A549 (cell line): ENCODE data around the gene IMPG2. TPM values are rescaled to one million over a fixed set of nuclear protein-coding genes. Genes with fewer than 3 reads are reported as not detected.

ENCODE experiments used
- ATAC-seq, 2 experiments: fragments of 200-7000 bp in 1 of 2; fragments of >200 bp in 1 of 2; cut with Nextera tagmentation in 1 of 2; cut with Tn5 transposase in 1 of 2; 3 replicates each; pipeline versions ENCODE4 v1.8.0 to v1.9.1; 2018 to 2020; ENCODE audit warnings: mild to moderate bottlenecking in 1 of 2, moderate library complexity in 1 of 2
- CTCF ChIA-PET: fragments of 300-600 bp; sonication (Branson Sonifier 250); formaldehyde crosslinking; extraction: SDS; loops from one replicate; lab custom pipeline; 2021; ENCODE audit warnings: antibody characterized with exemption, inconsistent platforms; lab: Yijun Ruan, JAX
- POLR2A ChIA-PET: fragments of 350-600 bp; formaldehyde crosslinking; extraction: SDS; loops from one replicate; lab custom pipeline; 2021; ENCODE audit warnings: antibody characterized with exemption, inconsistent platforms; lab: Yijun Ruan, JAX
- DNase-seq, 2 experiments: peaks; one replicate each; pipeline versions ENCODE4 v3.0.0 to v3.0.0-alpha.2; 2011 to 2016; ENCODE audit warnings: low read depth in 1 of 2, low spot score in 1 of 2
- FAIRE-seq: peaks from 2 replicates; lab custom pipeline; 2011; peaks lifted over from hg19 to GRCh38; lab: Jason Lieb, UNC
- H3K27ac ChIP-seq, 2 experiments: fragments of >200 bp; sonication (Bioruptor Twin); formaldehyde crosslinking; 3 replicates each; pipeline ENCODE4 v1.5.1; 2016 to 2017
- H3K4me1 ChIP-seq: fragments of >200 bp; sonication (Bioruptor Twin); formaldehyde crosslinking; 3 replicates; pipeline ENCODE4 v1.6.1; 2016
- H3K4me2 ChIP-seq: fragments of >200 bp; sonication (Bioruptor Twin); formaldehyde crosslinking; 3 replicates; pipeline ENCODE4 v1.6.1; 2016
- H3K4me3 ChIP-seq: fragments of >200 bp; sonication (Bioruptor Twin); formaldehyde crosslinking; 3 replicates; pipeline ENCODE4 v1.5.1; 2016
- H3K9me3 ChIP-seq: fragments of >200 bp; sonication (Bioruptor Twin); formaldehyde crosslinking; 3 replicates; pipeline ENCODE4 v1.6.1; 2016
- BCL3 ChIP-seq: fragments of >200 bp; sonication (Bioruptor Twin); formaldehyde crosslinking; IDR thresholded peaks from 3 replicates; pipeline ENCODE4 v1.6.1; 2016
- BHLHE40 ChIP-seq: IDR thresholded peaks from 2 replicates; pipeline ENCODE4 v1.6.1; 2012; ENCODE audit warnings: low read depth, low read length, inconsistent platforms
- CBX2 ChIP-seq: fragments of 200-600 bp; sonication (generic); IDR thresholded peaks from 2 replicates; pipeline ENCODE4 v1.6.1; 2016; ENCODE audit warnings: low read depth, mild to moderate bottlenecking, borderline replicate concordance
- CEBPB ChIP-seq, 2 experiments: fragments of >200 bp in 1 of 2; sonication (Bioruptor Twin) in 1 of 2; formaldehyde crosslinking in 1 of 2; IDR thresholded peaks; 2 replicates each; pipeline ENCODE4 v1.6.1; 2012 to 2016
- EHF ChIP-seq: fragments of 250-450 bp; sonication (Bioruptor Pico); IDR thresholded peaks from 2 replicates; pipeline ENCODE4 v1.5.0; 2020; ENCODE audit warnings: mild to moderate bottlenecking
- ELK1 ChIP-seq: fragments of 150-350 bp; IDR thresholded peaks from 2 replicates; pipeline ENCODE4 v1.6.1; 2014; ENCODE audit warnings: low read depth, mild to moderate bottlenecking, low read length
- FOSL2 ChIP-seq, 2 experiments: fragments of 450-650 bp in 1 of 2; fragments of >200 bp in 1 of 2; sonication (Bioruptor Twin) in 1 of 2; formaldehyde crosslinking; IDR thresholded peaks; 2 replicates each; pipeline versions ENCODE4 v1.5.0 to v1.6.1; 2016 to 2020; ENCODE audit warnings: mild to moderate bottlenecking in 1 of 2, moderate library complexity in 1 of 2
- FOXS1 ChIP-seq: fragments of 250-450 bp; sonication (Bioruptor Pico); IDR thresholded peaks from 2 replicates; pipeline ENCODE4 v1.5.0; 2020; ENCODE audit warnings: mild to moderate bottlenecking, moderate library complexity
- GATA3 ChIP-seq: IDR thresholded peaks from 2 replicates; pipeline ENCODE4 v1.6.1; 2012; ENCODE audit warnings: borderline replicate concordance
- HEYL ChIP-seq: fragments of 250-450 bp; sonication (Bioruptor Pico); IDR thresholded peaks from 2 replicates; pipeline ENCODE4 v1.8.0; 2021; ENCODE audit warnings: mild to moderate bottlenecking, moderate library complexity
- HOXB13 ChIP-seq: fragments of 250-450 bp; sonication (Bioruptor Pico); IDR thresholded peaks from 2 replicates; pipeline ENCODE4 v1.5.0; 2020; ENCODE audit warnings: low read depth, mild to moderate bottlenecking, moderate library complexity
- HOXB5 ChIP-seq: fragments of 250-450 bp; sonication (Bioruptor Pico); IDR thresholded peaks from 2 replicates; pipeline ENCODE4 v1.5.0; 2020; ENCODE audit warnings: mild to moderate bottlenecking, moderate library complexity
- JUNB ChIP-seq: fragments of >200 bp; sonication (Bioruptor Twin); formaldehyde crosslinking; IDR thresholded peaks from 2 replicates; pipeline ENCODE4 v1.6.1; 2016
- KDM1A ChIP-seq: fragments of 200-600 bp; sonication (generic); IDR thresholded peaks from 2 replicates; pipeline ENCODE4 v1.6.1; 2016; ENCODE audit warnings: low read depth, mild to moderate bottlenecking
- KDM5A ChIP-seq: fragments of 200-600 bp; sonication (generic); IDR thresholded peaks from 2 replicates; pipeline ENCODE4 v1.6.1; 2016; ENCODE audit warnings: antibody characterized with exemption, mild to moderate bottlenecking
- NFE2L2 ChIP-seq: fragments of 150-350 bp; conservative IDR thresholded peaks from 2 replicates; pipeline ENCODE4 v1.6.1; 2014; ENCODE audit warnings: low read length
- NR3C1 ChIP-seq: fragments of >200 bp; sonication (Bioruptor Twin); formaldehyde crosslinking; IDR thresholded peaks from 3 replicates; pipeline ENCODE4 v1.6.1; 2017
- PBX3 ChIP-seq: IDR thresholded peaks from 2 replicates; pipeline ENCODE4 v1.6.1; 2012
- POLR2A ChIP-seq: IDR thresholded peaks from 2 replicates; pipeline ENCODE4 v1.6.1; 2012; ENCODE audit warnings: mild to moderate bottlenecking, low read length
- POLR2AphosphoS2 ChIP-seq: conservative IDR thresholded peaks from 2 replicates; pipeline ENCODE4 v1.6.1; 2012; ENCODE audit warnings: low read length, improper control_type of control experiment, inconsistent platforms
- RARB ChIP-seq: fragments of 250-450 bp; sonication (Bioruptor Pico); IDR thresholded peaks from 2 replicates; pipeline ENCODE4 v1.8.0; 2021; ENCODE audit warnings: mild to moderate bottlenecking, moderate library complexity
- RCOR1 ChIP-seq: fragments of 150-350 bp; IDR thresholded peaks from 2 replicates; pipeline ENCODE4 v1.6.1; 2014; ENCODE audit warnings: antibody characterized with exemption, low read length, low read depth
- SMC3 ChIP-seq: fragments of >200 bp; sonication (Bioruptor Twin); formaldehyde crosslinking; IDR thresholded peaks from 3 replicates; pipeline ENCODE4 v1.6.1; 2018; ENCODE audit warnings: inconsistent platforms
- TFCP2L1 ChIP-seq: fragments of 250-450 bp; sonication (Bioruptor Pico); IDR thresholded peaks from 2 replicates; pipeline ENCODE4 v1.5.0; 2021; ENCODE audit warnings: mild to moderate bottlenecking
- TP53 ChIP-seq: fragments of 250-450 bp; sonication (Bioruptor Pico); IDR thresholded peaks from 2 replicates; pipeline ENCODE4 v1.5.0; 2021; ENCODE audit warnings: mild to moderate bottlenecking, moderate library complexity
- USF2 ChIP-seq: fragments of 450-650 bp; IDR thresholded peaks from 2 replicates; pipeline ENCODE4 v1.6.1; 2014; ENCODE audit warnings: antibody characterized with exemption
- WGBS: methylation state at CpG from one replicate; pipeline ENCODE4 v1.1.6; 2017; ENCODE audit errors: missing lambda C conversion rate; 5-methylcytosine and 5-hydroxymethylcytosine counted together
- polyA plus RNA-seq, 4 experiments: library from polyadenylated mRNA; depleted of rRNA in 3 of 4; stranded (reverse); fragments of >200 nt; fragmentation: RNase III in 1 of 4; extraction: RNeasy Plus Mini Kit Qiagen cat#74134 plus additional on column Dnase treatment in 1 of 4; gene quantifications; 2 replicates in 3 of 4; 3 replicates in 1 of 4; pipeline ENCODE4 v1.2.3, GENCODE V29; 2011 to 2017

Gene IMPG2
- polyA plus RNA-seq, 2 of the 4 experiments (the other 2 are of a cell fraction): 0.03 to 0.05 TPM

- TF ChIP-seq HOXB5 (CRISPR knock-in tag): no peak
- TF ChIP-seq NFE2L2: no peak
- TF ChIP-seq HEYL (CRISPR knock-in tag): no peak
- no peak for TF ChIP-seq ELK1
- TF ChIP-seq KDM1A: no peak
- TF ChIP-seq BHLHE40: no peak
- TF ChIP-seq POLR2A: no peak
- no peak for TF ChIP-seq FOXS1 (CRISPR knock-in tag)
- no peak for TF ChIP-seq CBX2
- TF ChIP-seq EHF (CRISPR knock-in tag): no peak
- no peak for TF ChIP-seq KDM5A
- TF ChIP-seq BCL3: no peak
- TF ChIP-seq POLR2AphosphoS2: no peak
- no peak for DNase-seq
- WGBS: 55% methylated on average over 3 of the region's 3 CpGs
- ATAC-seq: no peak
- no peak overlapping the region for H3K27ac ChIP-seq
- H3K4me2 ChIP-seq: no peak overlapping the region
- POLR2A ChIA-PET: no interaction called here
- no peaks in the 10 kb centered on the region for H3K4me1 ChIP-seq
- peaks cover 11% of the 10 kb centered on the region; the same call in 1 of the 3 replicates for H3K9me3 ChIP-seq
- CTCF ChIA-PET: no interaction called here
- H3K4me3 ChIP-seq: no peak overlapping the region
- FAIRE-seq: no peak
These were observed 102.7 kb downstream of the IMPG2 start for GRCh38 chr3:101217472-101218245.

- 61% methylated on average over 3 of the region's 3 CpGs for WGBS
- no peak for FAIRE-seq
These were observed 103.5 kb downstream of the IMPG2 start for GRCh38 chr3:101216710-101217465.

More at GRCh38 chr3:101216710-101217465, 103.5 kb downstream of the IMPG2 start:
- DNase-seq: no peak
- ChIA-PET CTCF (no interaction called here), POLR2A (no interaction called here)
- H3K27ac ChIP-seq: no peak overlapping the region
- TF ChIP-seq FOSL2 (IDR thresholded peaks at IDR 0.05) (no peak), FOSL2 (CRISPR knock-in tag; IDR thresholded peaks at IDR 0.05) (no peak), USF2 (no peak), JUNB (no peak), POLR2A (no peak), HOXB13 (CRISPR knock-in tag) (no peak), KDM1A (no peak), HEYL (CRISPR knock-in tag) (no peak), TFCP2L1 (no peak), TP53 (CRISPR knock-in tag) (no peak), RCOR1 (no peak), SMC3 (no peak), CEBPB (IDR thresholded peaks at IDR 0.05) (no peak), GATA3 (no peak), NR3C1 (no peak), FOXS1 (CRISPR knock-in tag) (no peak), RARB (CRISPR knock-in tag) (no peak), ELK1 (no peak), PBX3 (no peak), POLR2AphosphoS2 (no peak)
- TF ChIP-seq, all 56 proteins: peak for 0
- Histone ChIP-seq H3K4me3 (no peak overlapping the region), H3K4me2 (no peak overlapping the region), H3K4me1 (no peaks in the 10 kb centered on the region), H3K9me3 (peaks cover 11% of the 10 kb centered on the region; the same call in 1 of the 3 replicates)
- ATAC-seq: no peak
